ENCODE results near the gene ANO8. TPM values are rescaled to one million over a fixed set of nuclear protein-coding genes. Genes with fewer than 3 reads are reported as not detected.

ANO8 gene
- total RNA-seq, 1 donor from 2014 or later = 9.2 TPM

- peaks cover 14% of the 10 kb centered on the region for H3K4me1 Mint-ChIP-seq (ENCODE audit: low read depth)
- no peaks in the 10 kb centered on the region for H3K9me3 Mint-ChIP-seq
- DNase-seq (ENCODE audit: low spot score) = no peak
- H3K27ac Mint-ChIP-seq = no peak overlapping the region
- intact Hi-C loops (cut with micrococcal nuclease) = no loop called here
- peaks cover 16% of the 10 kb centered on the region for H3K36me3 Mint-ChIP-seq (ENCODE audit: low read depth)
- no peak overlapping the region for H3K4me3 Mint-ChIP-seq (ENCODE audit: low read depth)
- peaks cover 9% of the 10 kb centered on the region for H3K27me3 Mint-ChIP-seq (ENCODE audit: low read depth)
Measured at GRCh38 chr19:17330262-17331044, 4.2 kb downstream of the ANO8 start.

- peaks cover 8% of the 10 kb centered on the region for H3K4me1 Mint-ChIP-seq (ENCODE audit: low read depth)
- H3K36me3 Mint-ChIP-seq (ENCODE audit: low read depth) = peaks cover 16% of the 10 kb centered on the region
- H3K9me3 Mint-ChIP-seq = no peaks in the 10 kb centered on the region
- intact Hi-C loops (cut with micrococcal nuclease) = no loop called here
- H3K4me3 Mint-ChIP-seq (ENCODE audit: low read depth) = peak overlapping the region; percentile 52
- no peak overlapping the region for H3K27ac Mint-ChIP-seq
- H3K27me3 Mint-ChIP-seq (ENCODE audit: low read depth) = peaks cover 9% of the 10 kb centered on the region
- DNase-seq (ENCODE audit: low spot score) = no peak
Measured at GRCh38 chr19:17329366-17330261, 5.0 kb downstream of the ANO8 start.

- Mint-ChIP-seq H3K9me3 (no peaks in the 10 kb centered on the region), H3K27ac (no peak overlapping the region), H3K4me1 (ENCODE audit: low read depth) (peaks cover 6% of the 10 kb centered on the region), H3K36me3 (ENCODE audit: low read depth) (peaks cover 13% of the 10 kb centered on the region), H3K27me3 (ENCODE audit: low read depth) (peaks cover 9% of the 10 kb centered on the region), H3K4me3 (ENCODE audit: low read depth) (peak overlapping the region; percentile 49)
- DNase-seq (ENCODE audit: low spot score) = no peak
- intact Hi-C loops (cut with micrococcal nuclease) = loop anchor here (1.0 kb wide), 1 partner anchor 19 kb away; the partner anchor contains the start of gene DDA1
Measured at GRCh38 chr19:17328517-17329365, 5.9 kb downstream of the ANO8 start.

- DNase-seq (ENCODE audit: low spot score) = no peak
- peaks cover 4% of the 10 kb centered on the region for H3K4me1 Mint-ChIP-seq (ENCODE audit: low read depth)
- H3K27me3 Mint-ChIP-seq (ENCODE audit: low read depth) = peaks cover 9% of the 10 kb centered on the region
- peak overlapping the region; percentile 59 for H3K4me3 Mint-ChIP-seq (ENCODE audit: low read depth)
- H3K27ac Mint-ChIP-seq = no peak overlapping the region
- H3K36me3 Mint-ChIP-seq (ENCODE audit: low read depth) = peaks cover 12% of the 10 kb centered on the region
- intact Hi-C loops (cut with micrococcal nuclease) = loop anchor here (1.0 kb wide), 1 partner anchor 19 kb away; the partner anchor contains the start of gene DDA1
- no peaks in the 10 kb centered on the region for H3K9me3 Mint-ChIP-seq
Measured at GRCh38 chr19:17327654-17328516, 6.8 kb downstream of the ANO8 start.

GRCh38 chr19:17327068-17327653 is 7.5 kb downstream of the ANO8 start:
- H3K4me3 Mint-ChIP-seq (ENCODE audit: low read depth) = no peak overlapping the region
- peaks cover 9% of the 10 kb centered on the region for H3K27me3 Mint-ChIP-seq (ENCODE audit: low read depth)
- H3K4me1 Mint-ChIP-seq (ENCODE audit: low read depth) = no peaks in the 10 kb centered on the region
- H3K36me3 Mint-ChIP-seq (ENCODE audit: low read depth) = peaks cover 12% of the 10 kb centered on the region
- no peak for DNase-seq (ENCODE audit: low spot score)
- intact Hi-C loops (cut with micrococcal nuclease) = no loop called here
- no peak overlapping the region for H3K27ac Mint-ChIP-seq
- no peaks in the 10 kb centered on the region for H3K9me3 Mint-ChIP-seq

- peaks cover 9% of the 10 kb centered on the region for H3K27me3 Mint-ChIP-seq (ENCODE audit: low read depth)
- H3K4me1 Mint-ChIP-seq (ENCODE audit: low read depth) = no peaks in the 10 kb centered on the region
- H3K36me3 Mint-ChIP-seq (ENCODE audit: low read depth) = peaks cover 14% of the 10 kb centered on the region
- no peak overlapping the region for H3K27ac Mint-ChIP-seq
- H3K9me3 Mint-ChIP-seq = no peaks in the 10 kb centered on the region
- intact Hi-C loops (cut with micrococcal nuclease) = no loop called here
- no peak for DNase-seq (ENCODE audit: low spot score)
- H3K4me3 Mint-ChIP-seq (ENCODE audit: low read depth) = no peak overlapping the region
Measured at GRCh38 chr19:17326595-17326966, 8.1 kb downstream of the ANO8 start.

- H3K27me3 Mint-ChIP-seq (ENCODE audit: low read depth) = peaks cover 9% of the 10 kb centered on the region
- no peak overlapping the region for H3K27ac Mint-ChIP-seq
- no peak for DNase-seq (ENCODE audit: low spot score)
- H3K9me3 Mint-ChIP-seq = no peaks in the 10 kb centered on the region
- H3K4me3 Mint-ChIP-seq (ENCODE audit: low read depth) = no peak overlapping the region
- intact Hi-C loops (cut with micrococcal nuclease) = no loop called here
- H3K36me3 Mint-ChIP-seq (ENCODE audit: low read depth) = peaks cover 15% of the 10 kb centered on the region
- no peaks in the 10 kb centered on the region for H3K4me1 Mint-ChIP-seq (ENCODE audit: low read depth)
Measured at GRCh38 chr19:17325881-17326594, 8.6 kb downstream of the ANO8 start.

- Mint-ChIP-seq H3K27ac (no peak overlapping the region), H3K9me3 (no peaks in the 10 kb centered on the region), H3K4me1 (ENCODE audit: low read depth) (no peaks in the 10 kb centered on the region), H3K4me3 (ENCODE audit: low read depth) (no peak overlapping the region), H3K36me3 (ENCODE audit: low read depth) (peaks cover 15% of the 10 kb centered on the region), H3K27me3 (ENCODE audit: low read depth) (peaks cover 5% of the 10 kb centered on the region)
- intact Hi-C loops (cut with micrococcal nuclease) = no loop called here
- DNase-seq (ENCODE audit: low spot score) = no peak
Measured at GRCh38 chr19:17325133-17325532, 9.5 kb downstream of the ANO8 start.

GRCh38 chr19:17324357-17325114 is 10.1 kb downstream of the ANO8 start:
- H3K4me3 Mint-ChIP-seq (ENCODE audit: low read depth) = no peak overlapping the region

GRCh38 chr19:17323964-17324332 is 10.7 kb downstream of the ANO8 start:
- Mint-ChIP-seq H3K4me3 (ENCODE audit: low read depth) (no peak overlapping the region), H3K9me3 (no peaks in the 10 kb centered on the region), H3K27me3 (ENCODE audit: low read depth) (no peaks in the 10 kb centered on the region), H3K36me3 (ENCODE audit: low read depth) (peaks cover 20% of the 10 kb centered on the region), H3K27ac (no peak overlapping the region), H3K4me1 (ENCODE audit: low read depth) (no peaks in the 10 kb centered on the region)
- intact Hi-C loops (cut with micrococcal nuclease) = no loop called here
- no peak for DNase-seq (ENCODE audit: low spot score)

More at GRCh38 chr19:17324357-17325114, 10.1 kb downstream of the ANO8 start:
- intact Hi-C loops (cut with micrococcal nuclease) = no loop called here
- DNase-seq (ENCODE audit: low spot score) = no peak
- Mint-ChIP-seq H3K9me3 (no peaks in the 10 kb centered on the region), H3K27me3 (ENCODE audit: low read depth) (no peaks in the 10 kb centered on the region), H3K4me1 (ENCODE audit: low read depth) (no peaks in the 10 kb centered on the region), H3K27ac (no peak overlapping the region), H3K36me3 (ENCODE audit: low read depth) (peaks cover 20% of the 10 kb centered on the region)
